GM12872 (cell line): ENCODE data around the gene CNPY1.

ENCODE experiments used
- TF ChIP-seq, protein P1 (sequence below): IDR thresholded peaks from 3 replicates; pipeline ENCODE4 v1.5.1; 2011; ENCODE audit warnings: low read depth, mild to moderate bottlenecking, low read length, moderate library complexity; ENCODE audit not compliant: insufficient read depth

The CNPY1 gene

DNA sequence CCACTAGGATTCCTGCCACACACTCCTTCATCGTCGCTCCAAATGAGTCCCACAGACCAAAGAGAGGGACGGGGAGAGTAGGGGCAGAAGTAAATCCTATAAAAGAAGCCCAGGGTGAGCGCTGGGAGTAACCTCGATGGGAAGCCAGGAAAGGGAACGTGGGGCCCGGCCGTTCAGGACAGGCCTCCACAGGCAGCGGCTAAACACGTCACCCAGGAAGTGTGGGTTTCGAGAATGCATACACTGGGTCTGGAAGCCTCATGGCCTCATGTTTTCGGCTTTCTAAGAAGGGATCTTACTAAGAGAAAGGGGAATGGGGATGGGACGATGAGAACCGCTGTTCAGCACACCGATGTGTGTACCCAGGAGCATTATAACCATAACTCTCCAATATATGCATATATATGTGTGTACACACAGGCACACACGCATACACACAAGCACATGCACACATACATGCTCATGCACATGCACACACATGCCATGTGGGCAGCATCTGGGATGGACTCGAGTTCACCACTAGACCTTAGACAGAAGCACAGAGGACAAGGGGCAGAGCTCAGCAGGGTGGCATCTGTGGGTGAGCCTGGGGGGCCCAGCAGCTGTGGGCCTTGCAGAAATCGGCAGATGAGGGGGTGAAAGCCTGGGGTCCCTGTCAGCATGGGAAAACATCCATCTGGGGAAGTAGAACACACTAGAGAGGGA lies 14.8 kb upstream of the CNPY1 start:
- TF ChIP-seq, protein P1, sequence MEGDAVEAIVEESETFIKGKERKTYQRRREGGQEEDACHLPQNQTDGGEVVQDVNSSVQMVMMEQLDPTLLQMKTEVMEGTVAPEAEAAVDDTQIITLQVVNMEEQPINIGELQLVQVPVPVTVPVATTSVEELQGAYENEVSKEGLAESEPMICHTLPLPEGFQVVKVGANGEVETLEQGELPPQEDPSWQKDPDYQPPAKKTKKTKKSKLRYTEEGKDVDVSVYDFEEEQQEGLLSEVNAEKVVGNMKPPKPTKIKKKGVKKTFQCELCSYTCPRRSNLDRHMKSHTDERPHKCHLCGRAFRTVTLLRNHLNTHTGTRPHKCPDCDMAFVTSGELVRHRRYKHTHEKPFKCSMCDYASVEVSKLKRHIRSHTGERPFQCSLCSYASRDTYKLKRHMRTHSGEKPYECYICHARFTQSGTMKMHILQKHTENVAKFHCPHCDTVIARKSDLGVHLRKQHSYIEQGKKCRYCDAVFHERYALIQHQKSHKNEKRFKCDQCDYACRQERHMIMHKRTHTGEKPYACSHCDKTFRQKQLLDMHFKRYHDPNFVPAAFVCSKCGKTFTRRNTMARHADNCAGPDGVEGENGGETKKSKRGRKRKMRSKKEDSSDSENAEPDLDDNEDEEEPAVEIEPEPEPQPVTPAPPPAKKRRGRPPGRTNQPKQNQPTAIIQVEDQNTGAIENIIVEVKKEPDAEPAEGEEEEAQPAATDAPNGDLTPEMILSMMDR, result no peak

DNA sequence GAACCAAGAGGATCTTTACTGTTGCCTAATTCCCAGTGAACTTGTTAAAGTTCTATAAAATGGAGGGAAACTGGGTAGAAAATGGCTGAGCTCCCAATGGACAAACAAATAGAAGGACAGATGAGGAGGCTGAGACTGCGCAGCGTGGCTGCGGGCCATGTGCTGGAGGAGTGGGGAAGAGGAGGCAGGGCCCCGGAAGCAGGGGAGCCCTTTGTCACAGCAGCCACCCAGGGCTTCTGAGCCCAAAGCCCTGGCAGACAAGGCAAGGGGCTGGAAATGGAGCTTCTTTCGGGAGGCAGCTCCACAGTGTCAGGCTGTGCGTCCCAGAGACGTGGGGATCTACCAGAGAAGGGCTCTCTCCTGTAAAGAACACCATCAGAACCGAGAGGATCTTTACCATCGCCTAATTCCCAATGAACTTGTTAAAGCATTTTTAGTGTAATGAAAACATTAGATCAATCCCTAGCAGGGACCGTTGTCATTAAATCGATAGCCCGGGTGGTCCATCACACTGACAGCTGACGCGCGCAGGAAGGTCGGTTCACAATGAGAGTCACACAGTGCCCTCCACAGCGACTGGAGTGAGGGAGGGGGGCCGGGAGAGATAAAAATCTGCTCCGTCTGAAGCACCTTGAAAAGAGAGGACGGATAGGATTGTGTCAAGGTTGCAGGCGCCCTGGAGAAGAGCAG lies 14.0 kb upstream of the CNPY1 start:
- TF ChIP-seq, protein P1, result no peak

DNA sequence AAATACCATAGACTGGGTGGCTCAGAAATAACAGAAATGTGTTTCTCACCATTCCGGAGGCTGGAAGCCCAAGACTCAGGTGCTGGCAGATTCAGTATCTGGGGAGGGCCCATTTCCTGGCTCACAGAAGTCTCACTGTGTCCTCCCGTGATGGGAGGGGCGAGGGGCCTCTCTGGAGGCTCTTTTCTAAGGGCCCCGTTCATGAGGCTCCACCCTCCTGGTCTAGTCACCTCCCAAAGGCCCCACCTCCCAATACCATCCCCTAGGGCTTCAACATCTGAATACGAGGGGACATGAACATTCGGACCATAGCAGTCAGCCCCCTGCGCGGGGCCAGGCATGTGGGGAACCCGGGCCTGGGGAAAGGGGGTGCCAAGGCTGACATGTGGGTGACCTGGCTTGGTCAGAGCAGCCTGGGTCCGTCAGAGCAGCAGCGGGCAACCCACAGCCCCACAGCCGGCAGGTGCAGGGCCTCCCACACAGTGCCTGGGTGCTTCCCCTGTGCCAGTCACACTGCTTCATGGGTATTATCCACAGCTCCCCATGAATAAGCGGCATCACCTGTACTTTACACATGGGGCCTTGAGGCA lies 13.3 kb upstream of the CNPY1 start:
- TF ChIP-seq, protein P1, result no peak

DNA sequence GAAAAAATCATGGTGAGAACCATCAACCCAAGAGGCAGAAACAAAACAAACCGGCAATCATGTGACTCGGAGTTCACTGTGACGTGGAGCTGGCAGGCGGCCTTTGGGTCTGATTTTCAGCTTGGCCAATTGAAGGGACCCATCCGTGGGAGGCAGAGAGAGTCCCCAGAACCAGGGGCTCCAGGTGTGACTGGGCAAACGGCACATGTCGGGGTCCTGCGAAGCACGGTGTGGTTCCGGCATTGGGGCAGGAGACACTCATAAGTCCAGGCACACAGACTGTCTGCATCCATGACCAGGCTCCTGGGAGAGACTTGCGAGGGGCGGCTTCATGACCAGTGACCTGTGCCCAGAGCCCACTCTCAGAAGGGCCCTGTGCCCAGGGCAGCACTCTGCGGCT lies 12.6 kb upstream of the CNPY1 start:
- TF ChIP-seq, protein P1, result no peak

DNA sequence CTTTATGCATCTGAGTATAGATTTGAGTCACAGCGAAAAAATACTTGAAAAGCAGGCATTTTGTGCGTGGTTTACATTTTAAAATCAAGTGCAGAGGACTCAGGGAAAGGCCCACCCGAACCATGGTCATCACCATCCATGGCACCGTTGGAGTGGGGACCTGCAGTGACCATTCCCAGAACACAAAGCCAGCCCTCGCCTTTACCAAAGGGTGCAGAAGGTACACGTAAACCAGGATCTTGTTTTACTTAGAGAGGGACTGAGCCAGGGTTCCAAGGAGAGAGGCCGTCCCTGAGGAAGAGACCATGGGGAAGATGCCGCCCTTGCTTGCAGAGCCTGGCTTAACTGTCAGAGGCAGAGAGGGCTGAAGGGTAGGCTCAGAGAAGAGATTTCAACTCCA lies 12.0 kb upstream of the CNPY1 start:
- TF ChIP-seq, protein P1, result no peak

DNA sequence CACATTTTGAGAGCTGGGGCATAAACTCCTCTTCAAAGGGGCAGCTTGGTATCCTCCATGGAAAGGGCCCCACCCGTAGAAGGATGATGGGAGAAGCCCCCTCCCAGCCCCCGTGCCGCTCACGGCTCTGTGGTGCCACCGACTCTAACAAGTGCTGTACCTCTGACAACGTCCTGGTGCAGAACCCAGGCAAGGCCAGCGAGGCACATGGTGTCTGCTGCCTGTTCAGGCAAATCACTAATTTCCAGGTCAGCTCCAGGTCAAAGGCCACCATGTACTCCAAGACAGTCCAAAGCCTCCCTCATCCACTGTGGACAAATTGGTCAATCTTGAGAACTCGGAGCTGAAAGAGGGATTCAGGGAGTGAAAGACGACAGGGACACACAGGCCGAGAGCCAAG lies 11.4 kb upstream of the CNPY1 start:
- TF ChIP-seq, protein P1, result no peak

DNA sequence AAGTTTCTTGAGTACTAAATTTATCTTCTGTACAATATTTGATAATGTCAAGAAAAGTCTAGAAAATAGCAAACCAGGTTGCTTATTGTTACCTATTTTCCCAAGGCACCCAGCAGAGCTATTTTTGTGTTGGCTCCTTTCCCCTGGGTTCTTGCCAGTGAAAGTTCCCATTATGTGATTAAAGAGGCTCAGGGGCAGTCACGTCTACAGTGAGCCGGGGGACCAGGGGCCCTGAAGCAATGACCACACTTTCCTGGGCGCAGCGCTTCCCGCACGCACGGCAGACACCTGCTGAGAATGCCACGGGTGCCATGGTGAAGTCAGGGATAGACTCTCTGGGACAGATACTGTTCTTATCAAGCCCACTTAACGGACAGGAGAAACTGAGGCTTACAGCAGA lies 10.4 kb upstream of the CNPY1 start:
- TF ChIP-seq, protein P1, result no peak
